Measurements from ENCODE around the gene DUSP28. TPM values are rescaled to one million over a fixed set of nuclear protein-coding genes. Genes with fewer than 3 reads are reported as not detected.

Gene DUSP28
- total RNA-seq, 1 experiment from 2014 or later = 10.7 TPM

DNA sequence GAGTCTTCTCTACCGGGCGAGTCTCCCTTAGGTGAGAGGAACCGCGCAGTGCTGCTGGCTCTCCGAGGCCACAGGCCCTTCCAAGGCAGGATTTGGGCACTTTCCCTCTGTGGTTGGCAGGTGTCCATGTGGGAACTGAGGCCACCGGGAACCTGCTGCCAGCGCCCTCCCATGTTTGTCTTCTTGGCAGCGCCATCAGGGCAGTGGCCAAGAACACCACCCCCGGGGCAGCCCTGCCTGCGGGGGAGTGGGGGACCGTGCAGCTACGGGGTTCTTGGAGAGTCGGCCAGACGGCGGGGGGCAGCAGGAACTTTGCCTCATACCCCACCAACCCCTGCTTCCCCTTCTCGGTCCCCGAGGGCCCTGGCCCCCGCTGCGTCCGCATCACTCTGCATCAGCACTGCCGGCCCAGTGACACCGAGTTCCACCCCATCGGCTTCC, 36.4 kb downstream of the DUSP28 start:
- in situ Hi-C loops (cut with HindIII; ENCODE audit: low pct_unique_long_range_greater_than_20kb, low sequenced_read_pairs) (no loop called here), intact Hi-C loops (cut with micrococcal nuclease; ENCODE audit: unreplicated experiment) (no loop called here)
- Histone ChIP-seq H3K4me1 (ENCODE audit: control insufficient read depth, insufficient read depth, low read length) (no peaks in the 10 kb centered on the region), H3K27ac (ENCODE audit: low read length) (no peak overlapping the region), H3K9me3 (ENCODE audit: control insufficient read depth, insufficient read depth, low read depth, low read length) (no peaks in the 10 kb centered on the region), H3K27me3 (ENCODE audit: control insufficient read depth, insufficient read depth, low read length) (no peaks in the 10 kb centered on the region), H3K4me3 (ENCODE audit: low read depth in 2 of 2, low read length in 2 of 2) (no peak overlapping the region), H3K36me3 (ENCODE audit: control insufficient read depth, insufficient read depth, low read length) (no peaks in the 10 kb centered on the region)
- DNase-seq (ENCODE audit: low read depth, low spot score) (no peak), ATAC-seq (no peak)
- ChIA-PET CTCF (no interaction called here), POLR2A (no interaction called here)
- TF ChIP-seq, protein P1, sequence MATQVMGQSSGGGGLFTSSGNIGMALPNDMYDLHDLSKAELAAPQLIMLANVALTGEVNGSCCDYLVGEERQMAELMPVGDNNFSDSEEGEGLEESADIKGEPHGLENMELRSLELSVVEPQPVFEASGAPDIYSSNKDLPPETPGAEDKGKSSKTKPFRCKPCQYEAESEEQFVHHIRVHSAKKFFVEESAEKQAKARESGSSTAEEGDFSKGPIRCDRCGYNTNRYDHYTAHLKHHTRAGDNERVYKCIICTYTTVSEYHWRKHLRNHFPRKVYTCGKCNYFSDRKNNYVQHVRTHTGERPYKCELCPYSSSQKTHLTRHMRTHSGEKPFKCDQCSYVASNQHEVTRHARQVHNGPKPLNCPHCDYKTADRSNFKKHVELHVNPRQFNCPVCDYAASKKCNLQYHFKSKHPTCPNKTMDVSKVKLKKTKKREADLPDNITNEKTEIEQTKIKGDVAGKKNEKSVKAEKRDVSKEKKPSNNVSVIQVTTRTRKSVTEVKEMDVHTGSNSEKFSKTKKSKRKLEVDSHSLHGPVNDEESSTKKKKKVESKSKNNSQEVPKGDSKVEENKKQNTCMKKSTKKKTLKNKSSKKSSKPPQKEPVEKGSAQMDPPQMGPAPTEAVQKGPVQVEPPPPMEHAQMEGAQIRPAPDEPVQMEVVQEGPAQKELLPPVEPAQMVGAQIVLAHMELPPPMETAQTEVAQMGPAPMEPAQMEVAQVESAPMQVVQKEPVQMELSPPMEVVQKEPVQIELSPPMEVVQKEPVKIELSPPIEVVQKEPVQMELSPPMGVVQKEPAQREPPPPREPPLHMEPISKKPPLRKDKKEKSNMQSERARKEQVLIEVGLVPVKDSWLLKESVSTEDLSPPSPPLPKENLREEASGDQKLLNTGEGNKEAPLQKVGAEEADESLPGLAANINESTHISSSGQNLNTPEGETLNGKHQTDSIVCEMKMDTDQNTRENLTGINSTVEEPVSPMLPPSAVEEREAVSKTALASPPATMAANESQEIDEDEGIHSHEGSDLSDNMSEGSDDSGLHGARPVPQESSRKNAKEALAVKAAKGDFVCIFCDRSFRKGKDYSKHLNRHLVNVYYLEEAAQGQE (IDR thresholded peaks at IDR 0.05; ENCODE audit: insufficient read depth in 1 of 2, low read depth in 2 of 2, low read length in 1 of 2) = no peak
- TF ChIP-seq POLR2AphosphoS5 (IDR thresholded peaks at IDR 0.05; ENCODE audit: low read depth, low read length) (no peak), SIN3A (IDR thresholded peaks at IDR 0.05; ENCODE audit: borderline replicate concordance, insufficient read depth, low read depth, low read length) (no peak), TCF7L2 (IDR thresholded peaks at IDR 0.05; ENCODE audit: low read depth, low read length) (no peak)
- TF ChIP-seq, protein P2, sequence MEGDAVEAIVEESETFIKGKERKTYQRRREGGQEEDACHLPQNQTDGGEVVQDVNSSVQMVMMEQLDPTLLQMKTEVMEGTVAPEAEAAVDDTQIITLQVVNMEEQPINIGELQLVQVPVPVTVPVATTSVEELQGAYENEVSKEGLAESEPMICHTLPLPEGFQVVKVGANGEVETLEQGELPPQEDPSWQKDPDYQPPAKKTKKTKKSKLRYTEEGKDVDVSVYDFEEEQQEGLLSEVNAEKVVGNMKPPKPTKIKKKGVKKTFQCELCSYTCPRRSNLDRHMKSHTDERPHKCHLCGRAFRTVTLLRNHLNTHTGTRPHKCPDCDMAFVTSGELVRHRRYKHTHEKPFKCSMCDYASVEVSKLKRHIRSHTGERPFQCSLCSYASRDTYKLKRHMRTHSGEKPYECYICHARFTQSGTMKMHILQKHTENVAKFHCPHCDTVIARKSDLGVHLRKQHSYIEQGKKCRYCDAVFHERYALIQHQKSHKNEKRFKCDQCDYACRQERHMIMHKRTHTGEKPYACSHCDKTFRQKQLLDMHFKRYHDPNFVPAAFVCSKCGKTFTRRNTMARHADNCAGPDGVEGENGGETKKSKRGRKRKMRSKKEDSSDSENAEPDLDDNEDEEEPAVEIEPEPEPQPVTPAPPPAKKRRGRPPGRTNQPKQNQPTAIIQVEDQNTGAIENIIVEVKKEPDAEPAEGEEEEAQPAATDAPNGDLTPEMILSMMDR (IDR thresholded peaks at IDR 0.05) = no peak
- BruUV-seq (replicated peaks) = no TSS peak

DNA sequence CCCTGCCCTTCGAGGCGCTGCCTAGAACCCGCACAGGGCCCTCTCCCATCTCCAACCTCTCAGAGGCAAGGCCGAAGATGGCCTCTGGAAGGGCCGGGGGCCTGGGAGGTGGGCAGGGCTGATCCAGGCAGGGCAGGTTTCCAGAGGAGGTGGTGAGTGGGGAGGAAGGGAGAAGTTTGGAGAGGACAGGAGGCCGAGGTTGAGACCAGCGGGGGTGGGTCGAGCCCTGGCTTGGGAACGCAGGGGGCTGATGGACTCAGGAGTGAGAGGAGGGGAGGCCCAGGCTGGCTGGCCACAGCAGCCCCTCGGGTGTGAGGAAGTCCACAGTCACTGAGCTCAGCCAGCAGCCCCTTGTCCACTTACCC, 36.9 kb downstream of the DUSP28 start:
- H3K4me1 ChIP-seq (ENCODE audit: control insufficient read depth, insufficient read depth, low read length) = no peaks in the 10 kb centered on the region
- H3K4me3 ChIP-seq (ENCODE audit: low read depth in 2 of 2, low read length in 2 of 2) = no peak overlapping the region
- ATAC-seq = no peak
- H3K27me3 ChIP-seq (ENCODE audit: control insufficient read depth, insufficient read depth, low read length) = no peaks in the 10 kb centered on the region
- ChIA-PET CTCF (no interaction called here), POLR2A (no interaction called here)
- BruUV-seq (replicated peaks) = no TSS peak
- H3K9me3 ChIP-seq (ENCODE audit: control insufficient read depth, insufficient read depth, low read depth, low read length) = no peaks in the 10 kb centered on the region
- intact Hi-C loops (cut with micrococcal nuclease; ENCODE audit: unreplicated experiment) (no loop called here), in situ Hi-C loops (cut with HindIII; ENCODE audit: low pct_unique_long_range_greater_than_20kb, low sequenced_read_pairs) (no loop called here)
- H3K36me3 ChIP-seq (ENCODE audit: control insufficient read depth, insufficient read depth, low read length) = no peaks in the 10 kb centered on the region
- TF ChIP-seq, protein P2 (IDR thresholded peaks at IDR 0.05) = no peak
- TF ChIP-seq TCF7L2 (IDR thresholded peaks at IDR 0.05; ENCODE audit: low read depth, low read length) = no peak
- no peak for TF ChIP-seq POLR2AphosphoS5 (IDR thresholded peaks at IDR 0.05; ENCODE audit: low read depth, low read length)
- TF ChIP-seq, protein P1 (IDR thresholded peaks at IDR 0.05; ENCODE audit: insufficient read depth in 1 of 2, low read depth in 2 of 2, low read length in 1 of 2) = no peak
- TF ChIP-seq SIN3A (IDR thresholded peaks at IDR 0.05; ENCODE audit: borderline replicate concordance, insufficient read depth, low read depth, low read length) = no peak
- no peak overlapping the region for H3K27ac ChIP-seq (ENCODE audit: low read length)
- no peak for DNase-seq (ENCODE audit: low read depth, low spot score)

All from Panc1 (cell line).